Endothelial cell of umbilical vein (primary cell): Measurements from ENCODE around the gene ANKS1B.

Source experiments
- EZH2 ChIP-seq: IDR thresholded peaks from 2 replicates; pipeline ENCODE4 v1.6.1; 2012; ENCODE audit warnings: borderline replicate concordance, low read depth, mild to moderate bottlenecking, moderate library complexity, low read length, inconsistent platforms; ENCODE audit not compliant: severe bottlenecking
- FOS ChIP-seq: IDR thresholded peaks from 2 replicates; pipeline ENCODE4 v1.6.1; 2011; ENCODE audit warnings: mild to moderate bottlenecking, low read length, moderate library complexity, borderline replicate concordance; ENCODE audit not compliant: insufficient read depth
- GATA2 ChIP-seq: IDR thresholded peaks from 2 replicates; pipeline ENCODE4 v1.7.0; 2011; ENCODE audit warnings: low read depth, mild to moderate bottlenecking, moderate library complexity, mixed read lengths, low read length; ENCODE audit not compliant: insufficient read length, insufficient read depth
- JUN ChIP-seq: IDR thresholded peaks from 2 replicates; pipeline ENCODE4 v1.6.1; 2011; ENCODE audit warnings: borderline replicate concordance, low read depth; ENCODE audit not compliant: insufficient read length, insufficient read depth
- MYC ChIP-seq: IDR thresholded peaks from one replicate; pipeline ENCODE4 v1.6.1; 2011; ENCODE audit warnings: mild to moderate bottlenecking, low read depth, low read length
- POLR2A ChIP-seq: IDR thresholded peaks from 2 replicates; pipeline ENCODE4 v1.6.1; 2012; ENCODE audit warnings: low read depth, mild to moderate bottlenecking, control low read depth, low read length
- POLR2AphosphoS5 ChIP-seq: IDR thresholded peaks from 2 replicates; pipeline ENCODE4 v1.6.1; 2012; ENCODE audit warnings: low read depth, mild to moderate bottlenecking, control low read depth, low read length, moderate library complexity; ENCODE audit not compliant: insufficient read depth
- TF ChIP-seq, protein P1 (sequence below), 2 donors: IDR thresholded peaks; 1 replicate in 1 of 2; 2 replicates in 1 of 2; pipeline ENCODE4 v1.5.1; 2011; ENCODE audit warnings: low read length in 2 of 2, mild to moderate bottlenecking in 2 of 2, moderate library complexity in 2 of 2, control low read depth in 1 of 2, inconsistent platforms in 1 of 2, low read depth in 1 of 2; ENCODE audit not compliant: insufficient read depth in 1 of 2; ENCODE audit errors: extremely low read depth in 1 of 2
- TF ChIP-seq, protein P2 (sequence below): IDR thresholded peaks from 2 replicates; pipeline ENCODE4 v1.6.1; 2011; ENCODE audit not compliant: insufficient read depth, insufficient read length

DNA sequence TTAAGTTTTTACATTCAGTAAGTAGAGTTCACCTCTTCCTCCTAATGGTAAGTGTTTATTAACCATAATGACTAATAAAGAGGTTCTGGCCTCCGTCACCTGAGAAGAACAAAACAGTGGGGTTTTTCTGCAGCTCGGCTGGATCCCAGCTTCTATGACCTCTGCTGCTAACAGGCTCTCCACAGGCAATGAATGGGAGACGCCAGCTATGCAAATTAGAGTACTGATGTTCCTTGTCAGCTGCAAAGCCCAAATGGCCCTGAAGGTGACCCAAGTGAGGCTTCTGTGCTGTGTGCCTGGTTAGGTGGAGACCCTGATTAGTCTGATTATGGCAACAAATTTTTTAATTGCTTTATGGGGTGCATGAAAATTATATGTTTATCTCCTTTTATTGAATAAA is 1121.6 kb downstream of the ANKS1B start:
- TF ChIP-seq, protein P1, sequence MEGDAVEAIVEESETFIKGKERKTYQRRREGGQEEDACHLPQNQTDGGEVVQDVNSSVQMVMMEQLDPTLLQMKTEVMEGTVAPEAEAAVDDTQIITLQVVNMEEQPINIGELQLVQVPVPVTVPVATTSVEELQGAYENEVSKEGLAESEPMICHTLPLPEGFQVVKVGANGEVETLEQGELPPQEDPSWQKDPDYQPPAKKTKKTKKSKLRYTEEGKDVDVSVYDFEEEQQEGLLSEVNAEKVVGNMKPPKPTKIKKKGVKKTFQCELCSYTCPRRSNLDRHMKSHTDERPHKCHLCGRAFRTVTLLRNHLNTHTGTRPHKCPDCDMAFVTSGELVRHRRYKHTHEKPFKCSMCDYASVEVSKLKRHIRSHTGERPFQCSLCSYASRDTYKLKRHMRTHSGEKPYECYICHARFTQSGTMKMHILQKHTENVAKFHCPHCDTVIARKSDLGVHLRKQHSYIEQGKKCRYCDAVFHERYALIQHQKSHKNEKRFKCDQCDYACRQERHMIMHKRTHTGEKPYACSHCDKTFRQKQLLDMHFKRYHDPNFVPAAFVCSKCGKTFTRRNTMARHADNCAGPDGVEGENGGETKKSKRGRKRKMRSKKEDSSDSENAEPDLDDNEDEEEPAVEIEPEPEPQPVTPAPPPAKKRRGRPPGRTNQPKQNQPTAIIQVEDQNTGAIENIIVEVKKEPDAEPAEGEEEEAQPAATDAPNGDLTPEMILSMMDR (IDR thresholded peaks at IDR 0.05; ENCODE audit: extremely low read depth in 1 of 2, insufficient read depth in 1 of 2, low read depth in 1 of 2, low read length in 2 of 2) = no peak
- TF ChIP-seq POLR2A (no peak), EZH2 (no peak), POLR2AphosphoS5 (no peak), MYC (no peak), FOS (no peak), JUN (no peak), GATA2 (no peak)
- TF ChIP-seq, protein P2, sequence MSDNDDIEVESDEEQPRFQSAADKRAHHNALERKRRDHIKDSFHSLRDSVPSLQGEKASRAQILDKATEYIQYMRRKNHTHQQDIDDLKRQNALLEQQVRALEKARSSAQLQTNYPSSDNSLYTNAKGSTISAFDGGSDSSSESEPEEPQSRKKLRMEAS = no peak
